ENCODE measurements around the gene CAPZA1.

CAPZA1 gene

GRCh38 chr1:112720800-112721199, 101.2 kb downstream of the CAPZA1 start:
- DNase-seq (ENCODE audit: low read depth) = no peak
- TF ChIP-seq, protein P1, sequence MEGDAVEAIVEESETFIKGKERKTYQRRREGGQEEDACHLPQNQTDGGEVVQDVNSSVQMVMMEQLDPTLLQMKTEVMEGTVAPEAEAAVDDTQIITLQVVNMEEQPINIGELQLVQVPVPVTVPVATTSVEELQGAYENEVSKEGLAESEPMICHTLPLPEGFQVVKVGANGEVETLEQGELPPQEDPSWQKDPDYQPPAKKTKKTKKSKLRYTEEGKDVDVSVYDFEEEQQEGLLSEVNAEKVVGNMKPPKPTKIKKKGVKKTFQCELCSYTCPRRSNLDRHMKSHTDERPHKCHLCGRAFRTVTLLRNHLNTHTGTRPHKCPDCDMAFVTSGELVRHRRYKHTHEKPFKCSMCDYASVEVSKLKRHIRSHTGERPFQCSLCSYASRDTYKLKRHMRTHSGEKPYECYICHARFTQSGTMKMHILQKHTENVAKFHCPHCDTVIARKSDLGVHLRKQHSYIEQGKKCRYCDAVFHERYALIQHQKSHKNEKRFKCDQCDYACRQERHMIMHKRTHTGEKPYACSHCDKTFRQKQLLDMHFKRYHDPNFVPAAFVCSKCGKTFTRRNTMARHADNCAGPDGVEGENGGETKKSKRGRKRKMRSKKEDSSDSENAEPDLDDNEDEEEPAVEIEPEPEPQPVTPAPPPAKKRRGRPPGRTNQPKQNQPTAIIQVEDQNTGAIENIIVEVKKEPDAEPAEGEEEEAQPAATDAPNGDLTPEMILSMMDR (IDR thresholded peaks at IDR 0.05; ENCODE audit: low read length, missing control alignments) = no peak
- no peak overlapping the region for H3K4me3 ChIP-seq (replicated peaks; ENCODE audit: low read depth, low read length)

All from fibroblast of pulmonary artery (primary cell).